Measurements from ENCODE around the gene CHST7. TPM values are rescaled to one million over a fixed set of nuclear protein-coding genes. Genes with fewer than 3 reads are reported as not detected.

The CHST7 gene
- total and polyA plus RNA-seq, 4 donors, result 2.9 to 13.2 (median 5.8) TPM

DNA sequence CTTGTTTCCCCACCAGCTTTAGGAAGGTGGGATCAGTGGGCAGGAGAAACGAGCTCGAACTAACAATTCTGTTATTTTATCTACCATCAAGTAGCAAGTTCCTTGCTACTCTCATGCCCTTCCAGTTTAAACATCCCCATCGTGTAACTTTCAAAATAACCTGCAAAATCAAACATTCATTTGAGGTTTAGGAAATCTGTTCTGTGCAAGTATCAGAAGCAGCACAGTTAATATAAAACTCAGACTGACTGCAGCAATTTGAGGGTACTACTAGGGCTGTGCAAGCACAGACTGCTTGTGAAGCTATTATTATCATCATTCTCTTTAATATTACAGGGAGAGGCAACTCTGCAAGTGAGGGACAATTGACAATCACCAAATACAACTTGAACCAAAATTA lies 48.0 kb downstream of the CHST7 start:
- Histone ChIP-seq H3K9ac (ENCODE audit: low read depth in 1 of 2, low read length in 2 of 2) (no peak overlapping the region), H3K27ac (ENCODE audit: low read depth in 1 of 2, low read length in 2 of 2) (no peak overlapping the region), H3K4me3 (ENCODE audit: low read depth in 1 of 3, low read length in 3 of 3) (no peak overlapping the region), H3K36me3 (ENCODE audit: control insufficient read depth in 4 of 4, insufficient read depth in 3 of 4, low read depth in 1 of 4, low read length in 3 of 4) (no peaks in the 10 kb centered on the region), H3K9me3 (ENCODE audit: control insufficient read depth in 4 of 4, low read length in 3 of 4) (no peaks in the 10 kb centered on the region), H3K4me1 (ENCODE audit: control insufficient read depth in 4 of 4, insufficient read depth in 4 of 4, low read length in 3 of 4) (peaks cover 7 to 38% (median 31%) of the 10 kb centered on the region in 4 donors), H3K27me3 (ENCODE audit: control insufficient read depth in 4 of 4, insufficient read depth in 4 of 4, low read length in 3 of 4) (no peaks in the 10 kb centered on the region)
- WGBS, result 30% methylated on average over 3 of the region's 3 CpGs
- TF ChIP-seq NR2F2 (IDR thresholded peaks at IDR 0.05) (no peak), RXRA (IDR thresholded peaks at IDR 0.05) (peak in 1 of 2 donors; percentile 8)
- DNase-seq (ENCODE audit: low spot score), result no peak

DNA sequence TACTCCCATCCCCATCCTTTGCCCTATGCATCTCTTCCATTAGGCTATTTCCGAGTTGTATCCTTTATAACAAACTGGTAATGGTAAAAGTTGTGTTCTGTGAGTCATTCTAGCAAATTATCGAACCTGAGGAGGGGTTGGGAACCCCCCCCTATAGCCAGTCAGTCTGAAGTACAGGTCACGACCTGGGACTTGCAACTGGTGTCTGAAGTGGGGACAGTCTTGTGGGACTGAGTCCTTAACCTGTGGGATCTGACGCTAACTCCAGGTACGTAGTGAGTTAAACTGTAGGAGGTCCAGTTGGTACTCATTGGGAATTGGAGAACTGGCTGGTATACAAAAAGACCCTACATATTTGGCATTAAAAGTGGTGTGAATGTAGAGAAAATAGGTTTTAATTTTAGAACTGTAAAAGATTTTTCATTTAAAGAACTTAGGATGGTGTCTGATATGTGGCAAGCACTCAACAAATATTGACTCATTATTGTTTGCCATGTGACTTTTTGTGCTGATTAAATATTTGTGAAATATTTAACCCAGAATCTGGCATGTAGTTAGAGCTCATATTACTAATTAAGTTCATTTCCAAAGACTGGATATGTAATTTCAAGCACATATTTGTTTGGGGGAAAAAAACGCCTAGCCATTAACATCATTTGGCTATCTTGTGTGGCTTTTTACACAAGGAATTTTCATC lies 50.7 kb downstream of the CHST7 start:
- WGBS, result 35% methylated on average over 6 of the region's 6 CpGs
- Histone ChIP-seq H3K27ac (ENCODE audit: low read depth in 1 of 2, low read length in 2 of 2) (peak overlapping the region; percentile 6 to 56), H3K9me3 (ENCODE audit: control insufficient read depth in 4 of 4, low read length in 3 of 4) (no peaks in the 10 kb centered on the region), H3K36me3 (ENCODE audit: control insufficient read depth in 4 of 4, insufficient read depth in 3 of 4, low read depth in 1 of 4, low read length in 3 of 4) (no peaks in the 10 kb centered on the region), H3K4me3 (ENCODE audit: low read depth in 1 of 3, low read length in 3 of 3) (no peak overlapping the region), H3K27me3 (ENCODE audit: control insufficient read depth in 4 of 4, insufficient read depth in 4 of 4, low read length in 3 of 4) (no peaks in the 10 kb centered on the region), H3K9ac (ENCODE audit: low read depth in 1 of 2, low read length in 2 of 2) (no peak overlapping the region), H3K4me1 (ENCODE audit: control insufficient read depth in 4 of 4, insufficient read depth in 4 of 4, low read length in 3 of 4) (peaks cover 17 to 55% (median 47%) of the 10 kb centered on the region in 4 donors)
- TF ChIP-seq FOXA2 (IDR thresholded peaks at IDR 0.05), result peak; percentile 10
- TF ChIP-seq, protein P1, sequence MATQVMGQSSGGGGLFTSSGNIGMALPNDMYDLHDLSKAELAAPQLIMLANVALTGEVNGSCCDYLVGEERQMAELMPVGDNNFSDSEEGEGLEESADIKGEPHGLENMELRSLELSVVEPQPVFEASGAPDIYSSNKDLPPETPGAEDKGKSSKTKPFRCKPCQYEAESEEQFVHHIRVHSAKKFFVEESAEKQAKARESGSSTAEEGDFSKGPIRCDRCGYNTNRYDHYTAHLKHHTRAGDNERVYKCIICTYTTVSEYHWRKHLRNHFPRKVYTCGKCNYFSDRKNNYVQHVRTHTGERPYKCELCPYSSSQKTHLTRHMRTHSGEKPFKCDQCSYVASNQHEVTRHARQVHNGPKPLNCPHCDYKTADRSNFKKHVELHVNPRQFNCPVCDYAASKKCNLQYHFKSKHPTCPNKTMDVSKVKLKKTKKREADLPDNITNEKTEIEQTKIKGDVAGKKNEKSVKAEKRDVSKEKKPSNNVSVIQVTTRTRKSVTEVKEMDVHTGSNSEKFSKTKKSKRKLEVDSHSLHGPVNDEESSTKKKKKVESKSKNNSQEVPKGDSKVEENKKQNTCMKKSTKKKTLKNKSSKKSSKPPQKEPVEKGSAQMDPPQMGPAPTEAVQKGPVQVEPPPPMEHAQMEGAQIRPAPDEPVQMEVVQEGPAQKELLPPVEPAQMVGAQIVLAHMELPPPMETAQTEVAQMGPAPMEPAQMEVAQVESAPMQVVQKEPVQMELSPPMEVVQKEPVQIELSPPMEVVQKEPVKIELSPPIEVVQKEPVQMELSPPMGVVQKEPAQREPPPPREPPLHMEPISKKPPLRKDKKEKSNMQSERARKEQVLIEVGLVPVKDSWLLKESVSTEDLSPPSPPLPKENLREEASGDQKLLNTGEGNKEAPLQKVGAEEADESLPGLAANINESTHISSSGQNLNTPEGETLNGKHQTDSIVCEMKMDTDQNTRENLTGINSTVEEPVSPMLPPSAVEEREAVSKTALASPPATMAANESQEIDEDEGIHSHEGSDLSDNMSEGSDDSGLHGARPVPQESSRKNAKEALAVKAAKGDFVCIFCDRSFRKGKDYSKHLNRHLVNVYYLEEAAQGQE (IDR thresholded peaks at IDR 0.05), result no peak
- TF ChIP-seq RXRA (IDR thresholded peaks at IDR 0.05), result peak in 1 of 2 donors; percentile 13
- TF ChIP-seq FOXA1 (IDR thresholded peaks at IDR 0.05), result no peak
- no peak for TF ChIP-seq EGR1 (IDR thresholded peaks at IDR 0.05; ENCODE audit: low read depth in 2 of 2)
- TF ChIP-seq GABPA (IDR thresholded peaks at IDR 0.05 in 1 of 2, conservative IDR thresholded peaks at IDR 0.05 in 1 of 2), result no peak
- peak; percentile 6 for TF ChIP-seq SP1 (IDR thresholded peaks at IDR 0.05)
- TF ChIP-seq, protein P2, sequence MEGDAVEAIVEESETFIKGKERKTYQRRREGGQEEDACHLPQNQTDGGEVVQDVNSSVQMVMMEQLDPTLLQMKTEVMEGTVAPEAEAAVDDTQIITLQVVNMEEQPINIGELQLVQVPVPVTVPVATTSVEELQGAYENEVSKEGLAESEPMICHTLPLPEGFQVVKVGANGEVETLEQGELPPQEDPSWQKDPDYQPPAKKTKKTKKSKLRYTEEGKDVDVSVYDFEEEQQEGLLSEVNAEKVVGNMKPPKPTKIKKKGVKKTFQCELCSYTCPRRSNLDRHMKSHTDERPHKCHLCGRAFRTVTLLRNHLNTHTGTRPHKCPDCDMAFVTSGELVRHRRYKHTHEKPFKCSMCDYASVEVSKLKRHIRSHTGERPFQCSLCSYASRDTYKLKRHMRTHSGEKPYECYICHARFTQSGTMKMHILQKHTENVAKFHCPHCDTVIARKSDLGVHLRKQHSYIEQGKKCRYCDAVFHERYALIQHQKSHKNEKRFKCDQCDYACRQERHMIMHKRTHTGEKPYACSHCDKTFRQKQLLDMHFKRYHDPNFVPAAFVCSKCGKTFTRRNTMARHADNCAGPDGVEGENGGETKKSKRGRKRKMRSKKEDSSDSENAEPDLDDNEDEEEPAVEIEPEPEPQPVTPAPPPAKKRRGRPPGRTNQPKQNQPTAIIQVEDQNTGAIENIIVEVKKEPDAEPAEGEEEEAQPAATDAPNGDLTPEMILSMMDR (IDR thresholded peaks at IDR 0.05; ENCODE audit: low read depth, low read length, missing input control), result no peak
- no peak for TF ChIP-seq HNF4G (IDR thresholded peaks at IDR 0.05)
- no peak for TF ChIP-seq RAD21 (IDR thresholded peaks at IDR 0.05)
- no peak for TF ChIP-seq TAF1 (conservative IDR thresholded peaks at IDR 0.05)
- TF ChIP-seq, protein P3, sequence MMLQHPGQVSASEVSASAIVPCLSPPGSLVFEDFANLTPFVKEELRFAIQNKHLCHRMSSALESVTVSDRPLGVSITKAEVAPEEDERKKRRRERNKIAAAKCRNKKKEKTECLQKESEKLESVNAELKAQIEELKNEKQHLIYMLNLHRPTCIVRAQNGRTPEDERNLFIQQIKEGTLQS (IDR thresholded peaks at IDR 0.05), result no peak
- TF ChIP-seq, protein P4, sequence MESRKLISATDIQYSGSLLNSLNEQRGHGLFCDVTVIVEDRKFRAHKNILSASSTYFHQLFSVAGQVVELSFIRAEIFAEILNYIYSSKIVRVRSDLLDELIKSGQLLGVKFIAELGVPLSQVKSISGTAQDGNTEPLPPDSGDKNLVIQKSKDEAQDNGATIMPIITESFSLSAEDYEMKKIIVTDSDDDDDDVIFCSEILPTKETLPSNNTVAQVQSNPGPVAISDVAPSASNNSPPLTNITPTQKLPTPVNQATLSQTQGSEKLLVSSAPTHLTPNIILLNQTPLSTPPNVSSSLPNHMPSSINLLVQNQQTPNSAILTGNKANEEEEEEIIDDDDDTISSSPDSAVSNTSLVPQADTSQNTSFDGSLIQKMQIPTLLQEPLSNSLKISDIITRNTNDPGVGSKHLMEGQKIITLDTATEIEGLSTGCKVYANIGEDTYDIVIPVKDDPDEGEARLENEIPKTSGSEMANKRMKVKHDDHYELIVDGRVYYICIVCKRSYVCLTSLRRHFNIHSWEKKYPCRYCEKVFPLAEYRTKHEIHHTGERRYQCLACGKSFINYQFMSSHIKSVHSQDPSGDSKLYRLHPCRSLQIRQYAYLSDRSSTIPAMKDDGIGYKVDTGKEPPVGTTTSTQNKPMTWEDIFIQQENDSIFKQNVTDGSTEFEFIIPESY (IDR thresholded peaks at IDR 0.05), result no peak
- TF ChIP-seq YY1 (IDR thresholded peaks at IDR 0.05), result peak; percentile 39
- peak; percentile 28 to 29 for TF ChIP-seq HNF4A (conservative IDR thresholded peaks at IDR 0.05)
- TF ChIP-seq, protein P5, sequence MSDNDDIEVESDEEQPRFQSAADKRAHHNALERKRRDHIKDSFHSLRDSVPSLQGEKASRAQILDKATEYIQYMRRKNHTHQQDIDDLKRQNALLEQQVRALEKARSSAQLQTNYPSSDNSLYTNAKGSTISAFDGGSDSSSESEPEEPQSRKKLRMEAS (IDR thresholded peaks at IDR 0.05), result no peak
- TF ChIP-seq JUND (IDR thresholded peaks at IDR 0.05), result no peak
- no peak for DNase-seq (ENCODE audit: low spot score)

Data from liver (tissue), 9 donors.